Measurements from ENCODE around the gene ZNF710. TPM values are rescaled to one million over a fixed set of nuclear protein-coding genes. Genes with fewer than 3 reads are reported as not detected.

Gene ZNF710
- polyA plus RNA-seq, 4 donors, result 15.9 to 21.5 (median 16.9) TPM

- DNase-seq (ENCODE audit: low read depth in 4 of 4, low spot score in 3 of 4), result no peak
Measured at GRCh38 chr15:90015294-90015693, 14.2 kb downstream of the ZNF710 start.

- no peak for DNase-seq (ENCODE audit: low read depth in 4 of 4, low spot score in 3 of 4)
Measured at GRCh38 chr15:90015749-90016148, 14.6 kb downstream of the ZNF710 start.

- no peak for DNase-seq (ENCODE audit: low read depth in 4 of 4, low spot score in 3 of 4)
Measured at GRCh38 chr15:90016721-90017120, 15.6 kb downstream of the ZNF710 start.

GRCh38 chr15:90018216-90018831 is 17.2 kb downstream of the ZNF710 start:
- no peak for DNase-seq (ENCODE audit: low read depth in 4 of 4, low spot score in 3 of 4)

- no peak for DNase-seq (ENCODE audit: low read depth in 4 of 4, low spot score in 3 of 4)
Measured at GRCh38 chr15:90019611-90020010, 18.5 kb downstream of the ZNF710 start.

GRCh38 chr15:90020021-90020735 is 19.1 kb downstream of the ZNF710 start:
- no peak for DNase-seq (ENCODE audit: low read depth in 4 of 4, low spot score in 3 of 4)

- DNase-seq (ENCODE audit: low read depth in 4 of 4, low spot score in 3 of 4), result no peak
Measured at GRCh38 chr15:90020936-90021507, 19.9 kb downstream of the ZNF710 start.

GRCh38 chr15:90022345-90022744 is 21.2 kb downstream of the ZNF710 start:
- DNase-seq (ENCODE audit: low read depth in 4 of 4, low spot score in 3 of 4), result no peak

GRCh38 chr15:90022905-90023700 is 22.0 kb downstream of the ZNF710 start:
- no peak for DNase-seq (ENCODE audit: low read depth in 4 of 4, low spot score in 3 of 4)

GRCh38 chr15:90024406-90024805 is 23.3 kb downstream of the ZNF710 start:
- DNase-seq (ENCODE audit: low read depth in 4 of 4, low spot score in 3 of 4), result no peak

GRCh38 chr15:90025489-90026033 is 24.4 kb downstream of the ZNF710 start:
- no peak for DNase-seq (ENCODE audit: low read depth in 4 of 4, low spot score in 3 of 4)

- no peak for DNase-seq (ENCODE audit: low read depth in 4 of 4, low spot score in 3 of 4)
Measured at GRCh38 chr15:90028376-90028944, 27.3 kb downstream of the ZNF710 start.

GRCh38 chr15:90029024-90029423 is 27.9 kb downstream of the ZNF710 start:
- DNase-seq (ENCODE audit: low read depth in 4 of 4, low spot score in 3 of 4), result no peak

- DNase-seq (ENCODE audit: low read depth in 4 of 4, low spot score in 3 of 4), result no peak
Measured at GRCh38 chr15:90030376-90030775, 29.3 kb downstream of the ZNF710 start.

- DNase-seq (ENCODE audit: low read depth in 4 of 4, low spot score in 3 of 4), result no peak
Measured at GRCh38 chr15:90031231-90031791, 30.2 kb downstream of the ZNF710 start.

- DNase-seq (ENCODE audit: low read depth in 4 of 4, low spot score in 3 of 4), result no peak
Measured at GRCh38 chr15:90033006-90033405, 31.9 kb downstream of the ZNF710 start.

- no peak for DNase-seq (ENCODE audit: low read depth in 4 of 4, low spot score in 3 of 4)
Measured at GRCh38 chr15:90033448-90033847, 32.3 kb downstream of the ZNF710 start.

GRCh38 chr15:90035095-90035839 is 34.1 kb downstream of the ZNF710 start:
- DNase-seq (ENCODE audit: low read depth in 4 of 4, low spot score in 3 of 4), result no peak

GRCh38 chr15:90035840-90036230 is 34.7 kb downstream of the ZNF710 start:
- DNase-seq (ENCODE audit: low read depth in 4 of 4, low spot score in 3 of 4), result no peak

- no peak for DNase-seq (ENCODE audit: low read depth in 4 of 4, low spot score in 3 of 4)
Measured at GRCh38 chr15:90036343-90036742, 35.2 kb downstream of the ZNF710 start.

Data from left renal pelvis (tissue), 4 donors.